Kidney epithelial cell (primary cell): ENCODE measurements around the gene CEP152. TPM values are rescaled to one million over a fixed set of nuclear protein-coding genes. Genes with fewer than 3 reads are reported as not detected.

Source experiments
- DNase-seq: peaks from one replicate; pipeline ENCODE4 v3.0.0-alpha.2; 2010; ENCODE audit warnings: low read depth
- H3K27me3 ChIP-seq: 2 replicates; pipeline ENCODE4 v1.6.0; 2011; ENCODE audit warnings: low read length; ENCODE audit not compliant: control insufficient read depth, insufficient read depth
- H3K36me3 ChIP-seq: 2 replicates; pipeline ENCODE4 v1.5.1; 2011; ENCODE audit warnings: low read length; ENCODE audit not compliant: control insufficient read depth, insufficient read depth
- H3K4me3 ChIP-seq: 2 replicates; pipeline ENCODE4 v1.5.1; 2011; ENCODE audit warnings: low read depth, mild to moderate bottlenecking, control low read depth, low read length
- total RNA-seq: library from RNA; depleted of rRNA; stranded (reverse); fragments of >200 nt; gene quantifications from 2 replicates; pipeline ENCODE4 v1.2.3, GENCODE V29; 2015
- TF ChIP-seq, protein P1 (sequence below): IDR thresholded peaks from 2 replicates; pipeline ENCODE4 v1.5.1; 2011; ENCODE audit warnings: mild to moderate bottlenecking, moderate library complexity, low read length, control low read depth, inconsistent platforms; ENCODE audit not compliant: insufficient read depth, poor library complexity, severe bottlenecking

Gene CEP152
- total RNA-seq, 1 donor from 2014 or later: 3.2 TPM

DNA sequence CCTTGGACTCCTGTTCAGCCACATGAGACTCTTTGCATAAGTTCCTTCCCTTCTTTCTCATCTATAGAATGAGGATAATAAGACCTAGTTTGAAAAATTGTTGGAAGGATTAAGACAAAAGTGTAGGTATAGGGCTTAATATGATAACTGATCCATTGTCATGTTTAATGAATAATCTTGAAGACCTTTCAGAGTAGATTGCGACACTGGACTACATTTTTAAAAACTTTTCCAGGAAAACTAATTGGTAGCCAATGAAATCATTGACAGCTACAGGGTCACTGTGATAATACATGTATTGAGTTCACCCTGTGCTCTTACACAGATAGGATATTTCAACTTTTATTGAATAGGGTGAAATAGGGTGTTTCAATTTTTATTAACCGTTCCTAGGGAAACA, 86.9 kb downstream of the CEP152 start:
- Histone ChIP-seq H3K27me3 (no peaks in the 10 kb centered on the region), H3K4me3 (no peak overlapping the region), H3K36me3 (no peaks in the 10 kb centered on the region)
- no peak for DNase-seq
- TF ChIP-seq, protein P1, sequence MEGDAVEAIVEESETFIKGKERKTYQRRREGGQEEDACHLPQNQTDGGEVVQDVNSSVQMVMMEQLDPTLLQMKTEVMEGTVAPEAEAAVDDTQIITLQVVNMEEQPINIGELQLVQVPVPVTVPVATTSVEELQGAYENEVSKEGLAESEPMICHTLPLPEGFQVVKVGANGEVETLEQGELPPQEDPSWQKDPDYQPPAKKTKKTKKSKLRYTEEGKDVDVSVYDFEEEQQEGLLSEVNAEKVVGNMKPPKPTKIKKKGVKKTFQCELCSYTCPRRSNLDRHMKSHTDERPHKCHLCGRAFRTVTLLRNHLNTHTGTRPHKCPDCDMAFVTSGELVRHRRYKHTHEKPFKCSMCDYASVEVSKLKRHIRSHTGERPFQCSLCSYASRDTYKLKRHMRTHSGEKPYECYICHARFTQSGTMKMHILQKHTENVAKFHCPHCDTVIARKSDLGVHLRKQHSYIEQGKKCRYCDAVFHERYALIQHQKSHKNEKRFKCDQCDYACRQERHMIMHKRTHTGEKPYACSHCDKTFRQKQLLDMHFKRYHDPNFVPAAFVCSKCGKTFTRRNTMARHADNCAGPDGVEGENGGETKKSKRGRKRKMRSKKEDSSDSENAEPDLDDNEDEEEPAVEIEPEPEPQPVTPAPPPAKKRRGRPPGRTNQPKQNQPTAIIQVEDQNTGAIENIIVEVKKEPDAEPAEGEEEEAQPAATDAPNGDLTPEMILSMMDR: no peak

DNA sequence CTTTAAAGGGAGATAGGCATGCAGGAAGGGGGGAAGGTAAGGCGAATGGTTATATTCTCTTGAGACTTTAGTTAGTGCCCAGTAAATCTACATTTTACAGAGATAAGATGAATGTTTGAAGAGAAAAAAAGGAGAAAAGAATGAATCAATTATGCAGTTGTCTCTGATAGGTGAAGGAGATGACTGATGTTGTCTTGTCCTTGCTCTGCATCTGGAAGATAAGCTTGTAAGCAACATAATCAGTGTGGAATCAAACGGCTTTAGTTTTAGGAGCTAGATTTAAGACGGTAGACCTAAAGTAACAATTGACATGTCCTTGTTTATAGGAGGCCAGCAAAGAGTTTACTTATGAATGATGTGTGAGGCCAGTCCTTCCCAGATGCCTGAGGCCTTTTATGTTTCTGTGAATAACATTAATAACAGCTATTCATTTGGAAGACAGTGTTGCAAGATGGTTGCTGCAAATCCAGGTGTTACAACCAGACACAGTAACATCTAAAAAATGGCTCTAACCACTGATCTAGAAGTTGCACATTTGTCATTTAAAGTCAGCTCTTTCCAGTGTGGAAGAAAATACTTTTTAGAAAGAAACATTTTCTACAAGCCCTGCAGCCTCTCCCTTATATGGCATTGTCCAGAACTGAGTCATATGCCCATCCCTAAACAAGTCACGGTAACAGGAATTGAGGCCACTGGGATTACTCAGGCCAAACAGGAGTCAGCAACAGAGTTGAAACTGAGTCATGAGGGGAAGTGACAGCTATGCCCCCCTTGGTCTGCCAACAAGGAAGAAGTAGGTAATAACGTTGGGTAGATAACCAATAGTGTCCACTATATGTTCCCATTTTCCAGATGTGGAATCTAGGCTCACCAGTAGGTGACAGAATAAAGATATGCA, 87.9 kb downstream of the CEP152 start:
- peak; percentile 88 for DNase-seq
- Histone ChIP-seq H3K27me3 (no peaks in the 10 kb centered on the region), H3K4me3 (no peak overlapping the region), H3K36me3 (no peaks in the 10 kb centered on the region)
- TF ChIP-seq, protein P1: no peak

DNA sequence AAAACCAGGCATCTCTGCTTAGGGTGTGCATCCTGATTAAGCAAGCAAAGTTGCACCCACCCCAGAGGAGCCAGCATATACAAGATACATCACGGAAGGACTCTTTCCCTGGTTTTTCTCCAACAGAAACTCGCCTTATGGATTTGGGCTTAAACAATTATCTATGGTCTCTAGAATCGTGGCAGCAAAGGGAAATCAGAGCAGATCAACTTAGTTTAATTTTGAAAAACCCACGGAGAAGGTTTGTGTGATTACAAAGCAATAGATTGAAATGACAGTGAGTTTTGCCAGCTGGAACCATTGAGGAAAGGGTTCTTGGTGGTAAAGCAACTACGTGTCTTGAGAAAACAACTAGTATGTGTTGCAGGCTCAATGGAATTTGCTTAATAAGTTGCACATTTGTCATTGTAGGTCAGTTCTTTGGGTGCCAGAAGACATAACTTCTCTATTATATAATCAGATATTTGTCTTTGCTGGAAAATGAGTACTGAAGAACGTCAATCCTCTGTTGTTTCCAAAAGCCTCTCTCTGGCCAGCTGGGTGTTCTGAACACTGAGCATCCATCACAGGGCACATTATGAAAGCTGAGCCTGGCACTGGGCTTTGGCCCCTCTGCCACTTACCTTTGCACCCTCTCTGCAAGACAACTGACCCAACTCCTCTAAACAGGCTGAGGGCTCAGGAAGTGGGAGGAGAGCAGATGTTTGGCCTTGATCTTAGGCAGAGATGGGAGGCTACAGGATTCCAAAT, 89.6 kb downstream of the CEP152 start:
- DNase-seq: no peak
- H3K36me3 ChIP-seq: no peaks in the 10 kb centered on the region
- no peak overlapping the region for H3K4me3 ChIP-seq
- TF ChIP-seq, protein P1: no peak
- H3K27me3 ChIP-seq: no peaks in the 10 kb centered on the region

DNA sequence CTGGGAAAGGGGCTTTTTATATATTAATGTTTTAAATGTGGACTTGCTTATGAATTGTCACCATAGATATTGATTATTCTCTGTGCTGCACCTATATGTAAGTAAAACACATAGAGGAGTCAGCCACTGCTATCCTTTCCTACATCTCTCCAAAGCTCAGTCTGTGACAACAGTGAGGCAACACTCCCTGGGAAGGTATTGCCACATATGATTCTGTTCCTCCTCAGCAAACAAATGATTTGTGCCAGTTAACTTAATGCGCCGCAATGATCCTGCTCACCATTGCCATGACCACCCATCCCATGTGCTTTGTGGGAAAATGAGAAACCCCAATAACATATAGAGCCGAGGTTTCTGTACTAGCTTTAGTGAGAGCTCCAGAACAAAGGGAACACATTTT, 90.2 kb downstream of the CEP152 start:
- no peak for DNase-seq
- TF ChIP-seq, protein P1: no peak
- Histone ChIP-seq H3K4me3 (no peak overlapping the region), H3K36me3 (no peaks in the 10 kb centered on the region), H3K27me3 (no peaks in the 10 kb centered on the region)

DNA sequence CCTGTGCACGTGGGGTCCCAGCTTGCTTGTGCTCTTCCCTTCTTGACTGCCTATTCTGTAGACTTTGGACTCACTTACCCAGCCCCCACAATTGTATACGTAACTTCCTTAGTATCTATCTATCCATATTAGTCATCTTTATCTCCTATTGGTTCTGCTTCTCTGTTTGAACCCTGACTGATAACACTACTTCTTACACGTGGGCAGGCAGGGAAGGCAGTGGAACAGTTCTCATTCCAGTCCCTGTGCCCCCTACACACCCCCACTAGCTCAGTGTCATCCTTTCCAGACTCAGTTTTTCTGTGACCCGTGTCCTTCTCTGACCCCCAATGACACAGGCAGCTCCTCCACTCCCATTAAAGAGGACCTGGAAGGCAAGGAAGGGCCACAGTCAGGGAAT, 91.2 kb downstream of the CEP152 start:
- TF ChIP-seq, protein P1: no peak
- Histone ChIP-seq H3K36me3 (no peaks in the 10 kb centered on the region), H3K4me3 (no peak overlapping the region), H3K27me3 (no peaks in the 10 kb centered on the region)
- DNase-seq: no peak
